HepG2 (cell line): ENCODE measurements around the gene ETV6. TPM values are rescaled to one million over a fixed set of nuclear protein-coding genes. Genes with fewer than 3 reads are reported as not detected.

Experiments
- ATAC-seq: fragments of 200-7000 bp; cut with Tn5 transposase; 3 replicates; pipeline ENCODE4 v1.9.1; 2020; ENCODE audit warnings: mild to moderate bottlenecking, moderate library complexity
- BruUV-seq: library from RNA; stranded (reverse); fragments of 400-500 nt; replicated peaks from 2 replicates; lab custom pipeline; 2021; lab: Mats Ljungman, UMichigan
- CTCF ChIA-PET: fragments of 300-600 bp; formaldehyde crosslinking; extraction: SDS; loops from one replicate; lab custom pipeline; 2021; ENCODE audit warnings: low total read pairs, inconsistent platforms, low intra/inter-chr PET ratio; lab: Yijun Ruan, JAX
- POLR2A ChIA-PET: fragments of 350-600 bp; sonication (Branson Sonifier 250); formaldehyde crosslinking; loops from one replicate; lab custom pipeline; 2020; ENCODE audit warnings: antibody characterized with exemption, inconsistent platforms; lab: Yijun Ruan, JAX
- DNase-seq: peaks from one replicate; pipeline ENCODE4 v3.0.0-alpha.2; 2015; ENCODE audit warnings: low spot score
- FAIRE-seq: peaks from 3 replicates; lab custom pipeline; 2011; peaks lifted over from hg19 to GRCh38; lab: Jason Lieb, UNC
- H2AFZ ChIP-seq: one replicate; pipeline ENCODE4 v1.6.1; 2011; ENCODE audit warnings: low read length, inconsistent platforms
- H3K27ac ChIP-seq: fragments of 300-600 bp; 3 replicates; pipeline ENCODE4 v1.8.0; 2011; ENCODE audit warnings: mixed run types, mild to moderate bottlenecking, mixed read lengths, low read length, inconsistent platforms; ENCODE audit not compliant: insufficient read depth; ENCODE audit errors: extremely low read length
- H3K27me3 ChIP-seq, 2 experiments: fragments of 200-600 bp in 1 of 2; 2 replicates in 1 of 2; 3 replicates in 1 of 2; pipeline versions ENCODE4 v1.6.0 to v1.8.0; 2011; ENCODE audit warnings: low read length in 2 of 2, mild to moderate bottlenecking in 2 of 2, moderate library complexity in 2 of 2, inconsistent platforms in 1 of 2; ENCODE audit not compliant: insufficient read depth in 2 of 2, control insufficient read depth in 1 of 2
- H3K36me3 ChIP-seq, 2 experiments: fragments of 200-600 bp in 1 of 2; replicated peaks in 1 of 2; 2 replicates in 1 of 2; 3 replicates in 1 of 2; pipeline versions ENCODE4 v1.5.1 to v1.8.0; 2011; ENCODE audit warnings: low read length in 2 of 2, inconsistent platforms in 1 of 2; ENCODE audit not compliant: insufficient read depth in 2 of 2, control insufficient read depth in 1 of 2
- H3K4me1 ChIP-seq: 2 replicates; pipeline ENCODE4 v1.5.1; 2012; ENCODE audit warnings: low read length, inconsistent platforms; ENCODE audit not compliant: insufficient read depth
- H3K4me2 ChIP-seq: 2 replicates; pipeline ENCODE4 v1.6.0; 2011; ENCODE audit warnings: low read depth, low read length, inconsistent platforms
- H3K4me3 ChIP-seq, 3 experiments: fragments of 200-600 bp in 1 of 3; sonication (generic), shearing (Covaris generic) in 1 of 3; replicated peaks in 1 of 3; 2 replicates each; pipeline ENCODE4 v1.5.1; 2011 to 2016; ENCODE audit warnings: low read length in 3 of 3, inconsistent platforms in 2 of 3, low read depth in 2 of 3, mild to moderate bottlenecking in 2 of 3, control low read depth in 1 of 3, mixed read lengths in 1 of 3; ENCODE audit not compliant: insufficient read depth in 1 of 3
- H3K79me2 ChIP-seq: one replicate; pipeline ENCODE4 v1.6.1; 2011; ENCODE audit warnings: low read length, inconsistent platforms; ENCODE audit not compliant: insufficient read depth
- H3K9ac ChIP-seq: 2 replicates; pipeline ENCODE4 v1.6.0; 2011; ENCODE audit warnings: mild to moderate bottlenecking, low read depth, low read length, inconsistent platforms; ENCODE audit not compliant: insufficient read depth
- H3K9me3 ChIP-seq: 2 replicates; pipeline ENCODE4 v1.5.1; 2012; ENCODE audit warnings: mild to moderate bottlenecking, low read length
- H4K20me1 ChIP-seq: 2 replicates; pipeline ENCODE4 v1.6.0; 2011; ENCODE audit warnings: inconsistent platforms, mild to moderate bottlenecking, low read length, moderate library complexity; ENCODE audit not compliant: insufficient read depth
- ATF6 ChIP-seq: sonication (generic); formaldehyde crosslinking; conservative IDR thresholded peaks from 2 replicates; pipeline ENCODE4 v1.4.0; 2020; ENCODE audit warnings: missing genetic modification reagents
- GABPB1 ChIP-seq: IDR thresholded peaks from 2 replicates; pipeline ENCODE4 v1.6.1; 2016; ENCODE audit warnings: mild to moderate bottlenecking, missing genetic modification reagents, moderate library complexity, missing compliant biosample characterization
- HNRNPL ChIP-seq: fragments of 200-400 bp; formaldehyde crosslinking; IDR thresholded peaks from 2 replicates; pipeline ENCODE4 v1.6.1; 2017; ENCODE audit warnings: mild to moderate bottlenecking, low read depth, low read length
- ISL2 ChIP-seq: sonication (generic); formaldehyde crosslinking; IDR thresholded peaks from 2 replicates; pipeline ENCODE4 v1.5.0; 2020; ENCODE audit warnings: missing genetic modification reagents
- MIXL1 ChIP-seq: IDR thresholded peaks from 2 replicates; pipeline ENCODE4 v1.6.1; 2016
- MTF2 ChIP-seq: sonication (generic); formaldehyde crosslinking; IDR thresholded peaks from 2 replicates; pipeline ENCODE4 v1.5.0; 2020; ENCODE audit warnings: missing genetic modification reagents, borderline replicate concordance
- PHF8 ChIP-seq: sonication (generic); formaldehyde crosslinking; IDR thresholded peaks from 2 replicates; pipeline ENCODE4 v1.5.0; 2020; ENCODE audit warnings: missing genetic modification reagents
- ZNF230 ChIP-seq: sonication (generic); formaldehyde crosslinking; IDR thresholded peaks from 2 replicates; pipeline ENCODE4 v1.4.0; 2020; ENCODE audit warnings: mild to moderate bottlenecking, missing genetic modification reagents
- ZNF264 ChIP-seq: sonication (generic); formaldehyde crosslinking; IDR thresholded peaks from 2 replicates; pipeline ENCODE4 v1.4.0; 2020; ENCODE audit warnings: missing genetic modification reagents
- ZNF513 ChIP-seq: sonication (generic); formaldehyde crosslinking; conservative IDR thresholded peaks from 2 replicates; pipeline ENCODE4 v1.5.0; 2020; ENCODE audit warnings: missing genetic modification reagents
- ZNF792 ChIP-seq: IDR thresholded peaks from 2 replicates; pipeline ENCODE4 v1.6.1; 2016
- WGBS: methylation state at CpG from one replicate; pipeline ENCODE4 v1.1.6; 2017; ENCODE audit warnings: low lambda C conversion rate; 5-methylcytosine and 5-hydroxymethylcytosine counted together
- in situ Hi-C: cut with HindIII; loops from 2 replicates; pipeline ENCODE4 v1.10.0; 2017; ENCODE audit warnings: low pct_unique_long_range_greater_than_20kb; ENCODE audit not compliant: extremely low pct_ligation_motif_present
- intact Hi-C: fragments of 100-400 bp; cut with micrococcal nuclease; formaldehyde crosslinking; loops from one replicate; pipeline ENCODE4 v1.10.0; 2022; ENCODE audit not compliant: unreplicated experiment
- polyA plus RNA-seq, 8 experiments: library from polyadenylated mRNA; depleted of rRNA in 3 of 8; stranded (reverse) in 7 of 8; unstranded in 1 of 8; fragments of >200 nt; fragmentation: Illumina TruSeq in 4 of 8; extraction: Trizol in 4 of 8; gene quantifications; 2 replicates each; pipeline versions ENCODE4 v1.2.1 to v1.2.3, GENCODE V29; 2011 to 2016; ENCODE audit warnings: low read depth in 4 of 8, missing spikeins in 1 of 8, mixed read lengths in 1 of 8; ENCODE audit not compliant: insufficient read depth in 1 of 8
- total RNA-seq, 5 experiments: library from RNA; depleted of rRNA; stranded (reverse); fragments of >200 nt; fragmentation: Illumina TruSeq; extraction: Trizol; gene quantifications; 2 replicates each; pipeline ENCODE4 v1.2.3, GENCODE V29; 2016; ENCODE audit warnings: low read depth in 1 of 5
- TF ChIP-seq, protein P1 (sequence below): sonication (generic); formaldehyde crosslinking; IDR thresholded peaks from 2 replicates; pipeline ENCODE4 v1.4.0; 2020; ENCODE audit warnings: missing genetic modification reagents

The ETV6 gene
- total and polyA plus RNA-seq, 2 of the 13 experiments (the other 11 are each of a cell fraction or from before 2014, with no cell fraction given): 2.2 to 3.0 TPM

GRCh38 chr12:11810206-11810545 is 160.7 kb downstream of the ETV6 start (continued):
- TF ChIP-seq MIXL1 (CRISPR knock-in tag) (no peak), MTF2 (CRISPR knock-in tag) (no peak), ZNF792 (CRISPR knock-in tag) (no peak), ZNF513 (CRISPR knock-in tag) (no peak)

GRCh38 chr12:11811008-11811407 is 161.5 kb downstream of the ETV6 start:
- Histone ChIP-seq H3K79me2 (no peaks in the 10 kb centered on the region), H3K4me1 (peaks cover 27% of the 10 kb centered on the region), H4K20me1 (no peaks in the 10 kb centered on the region), H3K27me3 (no peaks in the 10 kb centered on the region), H3K36me3 (no peaks in the 10 kb centered on the region), H3K4me3 (no peak overlapping the region), H3K9me3 (no peaks in the 10 kb centered on the region), H2AFZ (no peak overlapping the region), H3K27ac (no peak overlapping the region), H3K4me2 (no peak overlapping the region), H3K9ac (no peak overlapping the region)
- CTCF ChIA-PET: no interaction called here
- ATAC-seq (no peak), DNase-seq (no peak), FAIRE-seq (no peak)
- in situ Hi-C loops: no loop called here
- POLR2A ChIA-PET: no interaction called here
- intact Hi-C loops: loop anchor here (5.0 to 10.0 kb wide), 4 partner anchors 76 to 226 kb away; no protein-coding TSS in a partner anchor
- TF ChIP-seq ISL2 (no peak), HNRNPL (no peak), PHF8 (CRISPR knock-in tag) (no peak), ZNF264 (CRISPR knock-in tag) (no peak), ATF6 (CRISPR knock-in tag) (no peak), ZNF230 (CRISPR knock-in tag) (no peak), GABPB1 (no peak)
- TF ChIP-seq, protein P1, sequence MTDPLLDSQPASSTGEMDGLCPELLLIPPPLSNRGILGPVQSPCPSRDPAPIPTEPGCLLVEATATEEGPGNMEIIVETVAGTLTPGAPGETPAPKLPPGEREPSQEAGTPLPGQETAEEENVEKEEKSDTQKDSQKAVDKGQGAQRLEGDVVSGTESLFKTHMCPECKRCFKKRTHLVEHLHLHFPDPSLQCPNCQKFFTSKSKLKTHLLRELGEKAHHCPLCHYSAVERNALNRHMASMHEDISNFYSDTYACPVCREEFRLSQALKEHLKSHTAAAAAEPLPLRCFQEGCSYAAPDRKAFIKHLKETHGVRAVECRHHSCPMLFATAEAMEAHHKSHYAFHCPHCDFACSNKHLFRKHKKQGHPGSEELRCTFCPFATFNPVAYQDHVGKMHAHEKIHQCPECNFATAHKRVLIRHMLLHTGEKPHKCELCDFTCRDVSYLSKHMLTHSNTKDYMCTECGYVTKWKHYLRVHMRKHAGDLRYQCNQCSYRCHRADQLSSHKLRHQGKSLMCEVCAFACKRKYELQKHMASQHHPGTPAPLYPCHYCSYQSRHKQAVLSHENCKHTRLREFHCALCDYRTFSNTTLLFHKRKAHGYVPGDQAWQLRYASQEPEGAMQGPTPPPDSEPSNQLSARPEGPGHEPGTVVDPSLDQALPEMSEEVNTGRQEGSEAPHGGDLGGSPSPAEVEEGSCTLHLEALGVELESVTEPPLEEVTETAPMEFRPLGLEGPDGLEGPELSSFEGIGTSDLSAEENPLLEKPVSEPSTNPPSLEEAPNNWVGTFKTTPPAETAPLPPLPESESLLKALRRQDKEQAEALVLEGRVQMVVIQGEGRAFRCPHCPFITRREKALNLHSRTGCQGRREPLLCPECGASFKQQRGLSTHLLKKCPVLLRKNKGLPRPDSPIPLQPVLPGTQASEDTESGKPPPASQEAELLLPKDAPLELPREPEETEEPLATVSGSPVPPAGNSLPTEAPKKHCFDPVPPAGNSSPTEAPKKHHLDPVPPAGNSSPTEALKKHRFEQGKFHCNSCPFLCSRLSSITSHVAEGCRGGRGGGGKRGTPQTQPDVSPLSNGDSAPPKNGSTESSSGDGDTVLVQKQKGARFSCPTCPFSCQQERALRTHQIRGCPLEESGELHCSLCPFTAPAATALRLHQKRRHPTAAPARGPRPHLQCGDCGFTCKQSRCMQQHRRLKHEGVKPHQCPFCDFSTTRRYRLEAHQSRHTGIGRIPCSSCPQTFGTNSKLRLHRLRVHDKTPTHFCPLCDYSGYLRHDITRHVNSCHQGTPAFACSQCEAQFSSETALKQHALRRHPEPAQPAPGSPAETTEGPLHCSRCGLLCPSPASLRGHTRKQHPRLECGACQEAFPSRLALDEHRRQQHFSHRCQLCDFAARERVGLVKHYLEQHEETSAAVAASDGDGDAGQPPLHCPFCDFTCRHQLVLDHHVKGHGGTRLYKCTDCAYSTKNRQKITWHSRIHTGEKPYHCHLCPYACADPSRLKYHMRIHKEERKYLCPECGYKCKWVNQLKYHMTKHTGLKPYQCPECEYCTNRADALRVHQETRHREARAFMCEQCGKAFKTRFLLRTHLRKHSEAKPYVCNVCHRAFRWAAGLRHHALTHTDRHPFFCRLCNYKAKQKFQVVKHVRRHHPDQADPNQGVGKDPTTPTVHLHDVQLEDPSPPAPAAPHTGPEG (CRISPR knock-in tag): no peak
- BruUV-seq: no TSS peak
- 94% methylated on average over 3 of the region's 3 CpGs for WGBS
